ENCODE results near the gene NEU4. TPM values are rescaled to one million over a fixed set of nuclear protein-coding genes. Genes with fewer than 3 reads are reported as not detected.

NEU4 gene
- total RNA-seq, 3 donors from 2014 or later, result 41.4 to 72.5 (median 71.0) TPM

DNA sequence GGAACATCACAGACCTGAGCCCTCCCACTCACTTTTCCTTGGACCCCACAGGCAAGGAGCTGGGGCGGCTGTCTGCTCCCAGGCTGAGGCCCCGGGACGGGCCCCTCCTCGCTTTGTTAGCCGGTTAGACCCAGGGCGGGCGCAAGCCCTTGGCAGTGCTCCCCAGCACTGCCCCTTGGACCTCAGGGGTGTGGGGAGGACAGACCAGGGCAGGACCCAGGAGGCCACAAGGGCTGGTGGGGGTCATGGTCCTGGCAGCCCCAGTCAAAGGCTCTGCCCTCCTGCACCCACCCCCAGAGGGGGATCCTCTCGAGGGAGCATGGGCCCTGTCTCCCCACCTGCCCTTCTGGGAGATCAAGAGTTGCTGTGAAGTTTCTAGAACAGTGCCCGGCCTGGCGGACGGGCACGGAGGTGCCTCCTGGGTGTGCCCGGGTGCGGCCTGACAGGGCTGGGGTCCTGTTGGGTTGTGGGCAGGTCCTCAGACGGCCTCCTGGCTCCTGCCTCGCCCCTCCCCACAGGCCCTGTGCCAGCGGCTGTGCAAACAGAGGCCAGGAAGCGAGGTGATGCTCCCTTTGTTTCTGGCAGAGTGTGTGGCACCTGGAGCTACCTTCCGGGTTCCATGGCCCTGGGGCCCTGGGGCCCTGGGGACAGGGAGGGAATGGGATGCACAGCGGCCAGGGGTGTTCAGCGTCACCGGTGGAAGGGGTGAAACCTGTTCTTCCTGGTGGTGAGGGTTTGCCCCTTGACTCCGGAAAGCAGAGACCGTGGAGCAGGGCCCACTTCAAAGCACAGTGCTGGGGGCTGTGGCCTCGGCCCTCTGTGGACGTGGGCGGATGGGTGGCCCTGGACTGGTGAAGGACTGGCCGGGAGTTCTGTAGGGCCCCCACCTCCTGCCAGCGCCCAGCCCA lies 35.2 kb upstream of the NEU4 start:
- Histone ChIP-seq H3K4me1 (ENCODE audit: low read depth) (peaks cover 24% of the 10 kb centered on the region), H3K36me3 (ENCODE audit: low read depth) (no peaks in the 10 kb centered on the region), H3K9me3 (no peaks in the 10 kb centered on the region), H3K4me3 (no peak overlapping the region)
- ATAC-seq, result peak; percentile 67
- TF ChIP-seq, protein P1, sequence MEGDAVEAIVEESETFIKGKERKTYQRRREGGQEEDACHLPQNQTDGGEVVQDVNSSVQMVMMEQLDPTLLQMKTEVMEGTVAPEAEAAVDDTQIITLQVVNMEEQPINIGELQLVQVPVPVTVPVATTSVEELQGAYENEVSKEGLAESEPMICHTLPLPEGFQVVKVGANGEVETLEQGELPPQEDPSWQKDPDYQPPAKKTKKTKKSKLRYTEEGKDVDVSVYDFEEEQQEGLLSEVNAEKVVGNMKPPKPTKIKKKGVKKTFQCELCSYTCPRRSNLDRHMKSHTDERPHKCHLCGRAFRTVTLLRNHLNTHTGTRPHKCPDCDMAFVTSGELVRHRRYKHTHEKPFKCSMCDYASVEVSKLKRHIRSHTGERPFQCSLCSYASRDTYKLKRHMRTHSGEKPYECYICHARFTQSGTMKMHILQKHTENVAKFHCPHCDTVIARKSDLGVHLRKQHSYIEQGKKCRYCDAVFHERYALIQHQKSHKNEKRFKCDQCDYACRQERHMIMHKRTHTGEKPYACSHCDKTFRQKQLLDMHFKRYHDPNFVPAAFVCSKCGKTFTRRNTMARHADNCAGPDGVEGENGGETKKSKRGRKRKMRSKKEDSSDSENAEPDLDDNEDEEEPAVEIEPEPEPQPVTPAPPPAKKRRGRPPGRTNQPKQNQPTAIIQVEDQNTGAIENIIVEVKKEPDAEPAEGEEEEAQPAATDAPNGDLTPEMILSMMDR (IDR thresholded peaks at IDR 0.05), result no peak
- intact Hi-C loops (cut with DNase I, micrococcal nuclease), result no loop called here
- DNase-seq, result peak; percentile 88 to 93 (median 92)

DNA sequence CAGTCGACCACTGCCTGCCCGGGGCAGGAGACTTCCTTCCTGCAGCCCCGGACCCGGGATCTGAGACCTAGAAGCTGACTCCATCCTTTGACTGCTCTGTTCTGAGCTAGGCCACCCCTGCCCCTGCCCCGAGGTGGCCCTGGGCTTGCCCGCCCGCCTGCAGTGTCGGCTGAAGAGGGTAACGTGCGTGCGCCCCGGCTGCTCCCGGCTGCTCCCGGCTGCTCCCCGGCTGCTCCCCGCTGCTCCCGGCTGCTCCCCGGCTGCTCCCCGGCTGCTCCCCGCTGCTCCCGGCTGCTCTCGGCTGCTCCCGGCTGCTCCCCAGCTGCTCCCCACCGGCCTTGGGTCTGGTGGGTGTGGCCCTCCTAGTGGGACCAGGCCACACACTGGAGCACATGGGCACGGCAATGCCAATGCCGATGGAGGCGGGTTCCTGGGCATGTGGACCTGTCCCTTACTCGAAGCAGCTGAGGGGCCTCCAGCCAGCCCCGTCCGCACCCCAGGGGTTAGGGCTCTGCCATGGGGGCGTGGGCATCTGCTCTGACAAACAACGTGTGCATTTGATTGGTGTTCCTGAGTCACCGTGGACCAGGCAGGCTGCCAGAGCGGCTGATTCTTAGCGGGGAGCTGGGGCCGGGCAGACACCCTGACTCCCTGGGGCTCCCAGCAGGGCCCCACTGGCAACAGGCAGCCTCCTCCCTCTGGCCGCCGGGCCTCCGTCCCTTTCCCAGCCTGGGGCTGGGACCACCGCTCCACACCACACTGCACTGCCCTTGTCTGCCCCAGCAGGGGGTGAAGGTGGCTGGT lies 34.4 kb upstream of the NEU4 start:
- TF ChIP-seq, protein P1 (IDR thresholded peaks at IDR 0.05), result no peak
- H3K36me3 ChIP-seq (ENCODE audit: low read depth), result no peaks in the 10 kb centered on the region
- intact Hi-C loops (cut with DNase I, micrococcal nuclease), result no loop called here
- H3K9me3 ChIP-seq, result no peaks in the 10 kb centered on the region
- peaks cover 24% of the 10 kb centered on the region for H3K4me1 ChIP-seq (ENCODE audit: low read depth)
- DNase-seq (peak; percentile 76 to 88 (median 86)), ATAC-seq (peak; percentile 49)
- no peak overlapping the region for H3K4me3 ChIP-seq

DNA sequence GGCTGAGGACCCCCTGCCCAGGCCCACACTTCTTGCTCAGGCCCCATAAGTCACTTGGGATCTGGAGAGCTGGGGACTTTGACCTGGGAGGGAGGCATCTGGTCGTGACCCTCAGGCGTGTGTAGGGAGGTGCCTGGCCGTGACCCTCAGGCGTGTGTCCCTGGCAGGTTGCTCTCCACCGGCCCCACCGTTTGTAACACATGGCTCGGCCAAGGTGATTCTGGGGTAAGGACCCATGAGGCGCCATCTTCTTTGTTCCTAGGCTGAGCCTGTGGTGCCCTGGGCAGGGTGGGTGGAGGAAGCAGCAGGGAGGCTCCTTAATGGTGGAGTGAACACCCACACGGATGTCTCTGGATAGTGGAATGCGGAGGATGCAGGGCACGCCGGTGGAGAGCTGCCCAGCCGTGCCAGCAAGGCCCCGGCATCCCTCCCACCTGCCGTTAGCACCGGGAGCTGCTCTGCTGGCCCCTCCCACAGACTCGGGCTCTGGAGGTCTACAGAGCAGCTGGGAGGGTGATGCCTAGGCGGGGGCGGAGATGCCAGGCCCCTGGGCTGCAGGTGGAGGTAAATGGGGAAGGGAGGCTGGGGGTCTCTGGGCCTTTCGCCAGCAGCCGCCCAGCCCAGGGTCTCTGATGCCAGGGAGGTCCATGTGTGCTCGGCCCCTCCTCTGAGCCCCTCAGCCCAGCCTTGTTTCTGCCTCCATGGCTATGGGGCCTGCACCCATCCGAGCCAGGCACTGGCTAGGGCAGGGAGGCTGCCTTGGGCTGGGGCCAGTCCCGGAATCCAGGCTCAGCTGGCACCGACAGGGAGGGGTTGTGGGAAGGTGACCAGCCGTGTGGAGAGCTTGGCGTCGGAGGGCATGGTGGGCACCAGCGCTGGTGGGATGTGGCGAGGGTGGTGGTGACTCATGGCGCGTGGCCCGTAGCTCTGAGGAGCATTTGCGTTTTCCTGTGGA lies 33.5 kb upstream of the NEU4 start:
- Histone ChIP-seq H3K4me1 (ENCODE audit: low read depth) (peaks cover 24% of the 10 kb centered on the region), H3K4me3 (no peak overlapping the region), H3K9me3 (no peaks in the 10 kb centered on the region), H3K36me3 (ENCODE audit: low read depth) (no peaks in the 10 kb centered on the region)
- DNase-seq (peak; percentile 52 to 67 (median 62)), ATAC-seq (peak; percentile 4)
- intact Hi-C loops (cut with DNase I, micrococcal nuclease), result no loop called here
- TF ChIP-seq, protein P1 (IDR thresholded peaks at IDR 0.05), result no peak

DNA sequence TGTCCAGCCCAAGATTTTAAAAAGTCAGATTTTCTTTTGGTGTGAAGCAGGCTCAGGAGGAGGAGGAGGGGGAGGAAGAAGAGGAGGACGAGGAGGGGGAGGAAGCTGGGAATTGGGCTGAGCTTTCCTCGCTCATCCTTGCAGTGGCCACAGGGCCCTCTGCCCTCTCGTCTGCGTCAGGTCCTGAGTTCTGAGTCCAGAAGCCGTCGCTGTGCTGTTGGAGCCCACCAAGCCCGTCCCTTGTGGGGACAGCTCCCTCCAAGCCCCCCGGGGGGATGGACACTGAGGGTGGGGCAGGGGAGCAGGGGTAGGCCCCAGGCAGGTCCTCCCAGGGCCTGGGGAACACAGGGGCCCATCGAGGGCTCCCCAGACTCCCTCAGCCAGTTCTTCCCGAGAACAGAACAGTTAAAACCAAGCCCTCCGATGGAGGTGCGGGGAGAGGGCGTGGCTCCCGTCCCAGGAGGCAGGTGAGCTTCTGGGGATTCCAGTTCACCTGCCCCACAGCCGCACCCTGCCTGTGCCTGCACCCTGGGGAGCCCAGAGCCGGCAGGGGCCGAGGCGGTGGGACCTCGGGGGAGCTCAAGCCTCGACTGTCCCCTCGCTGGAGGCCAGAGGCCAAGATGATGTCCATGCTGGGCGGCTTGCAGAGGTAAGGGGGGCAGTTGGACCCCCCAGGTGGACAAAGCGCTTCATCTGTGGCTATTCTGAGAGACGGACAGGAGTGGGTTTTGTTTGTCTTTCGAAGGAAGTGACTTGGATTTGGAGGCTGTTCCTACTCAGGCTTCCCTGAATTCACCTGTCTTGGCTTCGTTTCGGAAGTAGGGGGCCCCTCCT lies 32.4 kb upstream of the NEU4 start, which contains the start of gene GAL3ST2:
GAL3ST2 (plus strand) TSS at position 487 of the 834 bp plus-strand sequence; CDS start at position 621, 134 bp downstream.
- DNase-seq (peak; percentile 81 to 87 (median 82)), ATAC-seq (peak; percentile 53)
- intact Hi-C loops (cut with DNase I, micrococcal nuclease), result no loop called here

More for the DNA sequence above, 32.4 kb upstream of the NEU4 start, which contains the start of gene GAL3ST2:
- H3K36me3 ChIP-seq (ENCODE audit: low read depth), result no peaks in the 10 kb centered on the region
- no peaks in the 10 kb centered on the region for H3K9me3 ChIP-seq
- H3K4me3 ChIP-seq, result peak within 1 kb of the TSS; percentile 23
- TF ChIP-seq, protein P1 (IDR thresholded peaks at IDR 0.05), result no peak
- H3K4me1 ChIP-seq (ENCODE audit: low read depth), result peaks cover 24% of the 10 kb centered on the region
